HepG2 (cell line): ENCODE results near the gene ZNF222. TPM values are rescaled to one million over a fixed set of nuclear protein-coding genes. Genes with fewer than 3 reads are reported as not detected.
A peak's percentile ranks its signal among the peaks of the same experiment; 100 is the strongest.

Source experiments
- CREM ChIP-seq, 2 experiments: sonication (generic) in 1 of 2; formaldehyde crosslinking in 1 of 2; IDR thresholded peaks; 2 replicates each; pipeline versions ENCODE4 v1.4.0 to v1.6.1; 2016 to 2020; ENCODE audit warnings: antibody characterized with exemption in 1 of 2, mild to moderate bottlenecking in 1 of 2, missing genetic modification reagents in 1 of 2
- EP300 ChIP-seq, 3 experiments: sonication (generic) in 1 of 3; formaldehyde crosslinking in 1 of 3; IDR thresholded peaks; 2 replicates each; pipeline versions ENCODE4 v1.5.1 to v1.6.1; 2011 to 2020; ENCODE audit warnings: low read depth in 2 of 3, low read length in 2 of 3, borderline replicate concordance in 1 of 3, improper control_type of control experiment in 1 of 3, mild to moderate bottlenecking in 1 of 3, missing genetic modification reagents in 1 of 3, moderate library complexity in 1 of 3
- GABPA ChIP-seq, 2 experiments: IDR thresholded peaks; 2 replicates each; pipeline ENCODE4 v1.6.1; 2011 to 2016; ENCODE audit warnings: low read depth in 2 of 2, low read length in 1 of 2, missing biosample characterization in 1 of 2, missing genetic modification characterization in 1 of 2
- HMGA1 ChIP-seq: sonication (generic); formaldehyde crosslinking; conservative IDR thresholded peaks from 2 replicates; pipeline ENCODE4 v1.4.0; 2020; ENCODE audit warnings: missing genetic modification reagents
- HOXA3 ChIP-seq: sonication (generic); formaldehyde crosslinking; IDR thresholded peaks from 2 replicates; pipeline ENCODE4 v1.5.0; 2020; ENCODE audit warnings: missing genetic modification reagents
- KLF16 ChIP-seq, 2 experiments: sonication (generic) in 1 of 2; formaldehyde crosslinking in 1 of 2; IDR thresholded peaks; 2 replicates each; pipeline versions ENCODE4 v1.6.1 to v1.8.0; 2016 to 2023; ENCODE audit warnings: missing genetic modification reagents in 2 of 2, missing compliant biosample characterization in 1 of 2
- NKX3-1 ChIP-seq: sonication (generic); formaldehyde crosslinking; IDR thresholded peaks from 2 replicates; pipeline ENCODE4 v1.5.0; 2020; ENCODE audit warnings: missing genetic modification reagents
- PATZ1 ChIP-seq: sonication (generic); formaldehyde crosslinking; IDR thresholded peaks from 2 replicates; pipeline ENCODE4 v1.4.0; 2020; ENCODE audit warnings: missing genetic modification reagents
- PHF8 ChIP-seq: sonication (generic); formaldehyde crosslinking; IDR thresholded peaks from 2 replicates; pipeline ENCODE4 v1.5.0; 2020; ENCODE audit warnings: missing genetic modification reagents
- RFXANK ChIP-seq: IDR thresholded peaks from 2 replicates; pipeline ENCODE4 v1.6.1; 2016
- SKI ChIP-seq: fragments of 450-650 bp; IDR thresholded peaks from one replicate; pipeline ENCODE4 v1.6.1; 2018; ENCODE audit warnings: mild to moderate bottlenecking; ENCODE audit not compliant: partially characterized antibody
- SOX5 ChIP-seq: IDR thresholded peaks from 2 replicates; pipeline ENCODE4 v1.6.1; 2016; ENCODE audit warnings: borderline replicate concordance
- THAP11 ChIP-seq: IDR thresholded peaks from 2 replicates; pipeline ENCODE4 v1.6.1; 2016; ENCODE audit warnings: missing biosample characterization, missing genetic modification reagents
- TOE1 ChIP-seq: sonication (generic); formaldehyde crosslinking; IDR thresholded peaks from 2 replicates; pipeline ENCODE4 v1.4.0; 2020; ENCODE audit warnings: mild to moderate bottlenecking, missing genetic modification reagents
- ZFP82 ChIP-seq: sonication (generic); formaldehyde crosslinking; IDR thresholded peaks from 2 replicates; pipeline ENCODE4 v1.5.1; 2020; ENCODE audit warnings: mild to moderate bottlenecking, missing genetic modification reagents, borderline replicate concordance
- ZMYM4 ChIP-seq: sonication (generic); formaldehyde crosslinking; IDR thresholded peaks from 2 replicates; pipeline ENCODE4 v1.8.1; 2023; ENCODE audit warnings: mild to moderate bottlenecking, missing genetic modification reagents
- ZNF770 ChIP-seq: sonication (generic); formaldehyde crosslinking; IDR thresholded peaks from 2 replicates; pipeline ENCODE4 v1.5.0; 2020; ENCODE audit warnings: mild to moderate bottlenecking, missing genetic modification reagents
- ZNF780A ChIP-seq: sonication (generic); formaldehyde crosslinking; IDR thresholded peaks from 2 replicates; pipeline ENCODE4 v1.8.0; 2022; ENCODE audit warnings: mild to moderate bottlenecking, missing genetic modification reagents, moderate library complexity
- ZNF883 ChIP-seq: sonication (generic); formaldehyde crosslinking; IDR thresholded peaks from 2 replicates; pipeline ENCODE4 v1.5.1; 2020; ENCODE audit warnings: mild to moderate bottlenecking, missing genetic modification reagents; ENCODE audit errors: not compliant biosample characterization
- polyA plus RNA-seq, 8 experiments: library from polyadenylated mRNA; depleted of rRNA in 3 of 8; stranded (reverse) in 7 of 8; unstranded in 1 of 8; fragments of >200 nt; fragmentation: Illumina TruSeq in 4 of 8; extraction: Trizol in 4 of 8; gene quantifications; 2 replicates each; pipeline versions ENCODE4 v1.2.1 to v1.2.3, GENCODE V29; 2011 to 2016; ENCODE audit warnings: low read depth in 4 of 8, missing spikeins in 1 of 8, mixed read lengths in 1 of 8; ENCODE audit not compliant: insufficient read depth in 1 of 8
- total RNA-seq, 5 experiments: library from RNA; depleted of rRNA; stranded (reverse); fragments of >200 nt; fragmentation: Illumina TruSeq; extraction: Trizol; gene quantifications; 2 replicates each; pipeline ENCODE4 v1.2.3, GENCODE V29; 2016; ENCODE audit warnings: low read depth in 1 of 5
- TF ChIP-seq, protein P1 (sequence below): sonication (generic); formaldehyde crosslinking; conservative IDR thresholded peaks from 2 replicates; pipeline ENCODE4 v1.4.0; 2020; ENCODE audit warnings: mild to moderate bottlenecking, missing genetic modification reagents, moderate library complexity

ZNF222 gene
- total and polyA plus RNA-seq, 2 of the 13 experiments (the other 11 are each of a cell fraction or from before 2014, with no cell fraction given) = 2.2 to 6.2 TPM

DNA sequence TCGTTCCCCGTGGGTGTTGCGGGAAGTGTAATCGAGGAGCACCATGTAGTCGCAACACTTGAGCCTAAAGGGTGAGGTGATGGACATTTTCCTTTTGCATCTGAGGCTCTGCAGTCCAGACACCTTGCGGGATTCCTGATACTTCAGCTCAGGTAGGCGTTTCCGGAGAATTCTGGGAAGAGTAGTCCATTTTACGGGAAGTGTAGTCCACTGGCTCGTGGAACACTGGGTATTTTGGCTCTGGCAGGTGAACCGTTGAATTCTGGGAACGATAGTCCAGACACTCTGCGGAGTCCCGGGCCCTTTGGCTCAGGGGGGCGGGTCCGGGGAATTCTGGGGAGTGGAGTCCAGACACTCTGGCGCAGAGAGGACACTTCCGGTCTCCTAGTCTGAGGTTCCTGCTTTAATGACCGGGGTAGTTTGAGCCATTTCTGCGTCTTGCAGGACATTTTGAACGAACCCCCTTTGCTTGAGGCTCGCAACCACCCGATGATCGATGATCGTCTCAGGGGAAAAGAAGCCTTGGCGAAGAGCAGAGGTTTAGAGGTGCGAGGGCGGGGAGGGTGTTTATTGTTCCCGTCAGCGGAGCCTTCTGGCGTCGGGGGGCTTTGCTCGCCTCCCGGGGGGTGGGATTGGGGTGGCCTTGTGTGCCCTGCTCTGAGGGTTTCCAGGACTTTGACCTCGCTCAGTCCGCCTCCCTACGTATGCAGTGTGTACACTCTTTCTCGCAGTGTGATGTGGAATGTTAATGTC lies 26.6 kb downstream of the ZNF222 start, which contains the start of gene ZNF223 (continued):
- TF ChIP-seq HMGA1 (CRISPR knock-in tag) (no peak), ZFP82 (CRISPR knock-in tag) (no peak), GABPA (IDR thresholded peaks at IDR 0.05; ENCODE audit: low read depth, low read length) (peak; percentile 75), GABPA (CRISPR knock-in tag; IDR thresholded peaks at IDR 0.05; ENCODE audit: low read depth) (peak; percentile 96), RFXANK (CRISPR knock-in tag) (no peak), HOXA3 (CRISPR knock-in tag) (peak; percentile 69), THAP11 (CRISPR knock-in tag) (peak; percentile 98), SOX5 (CRISPR knock-in tag) (peak; percentile 5; the same call in 1 of the 2 replicates), TOE1 (no peak), PATZ1 (CRISPR knock-in tag) (peak; percentile 41; the same call in 1 of the 2 replicates), ZNF770 (peak; percentile 54; the same call in 1 of the 2 replicates), ZNF883 (no peak), EP300 (IDR thresholded peaks at IDR 0.05; ENCODE audit: low read depth in 2 of 2, low read length in 2 of 2) (peak in 1 of 2 experiments; percentile 30; a peak in 1 of 4 replicates), EP300 (CRISPR knock-in tag; IDR thresholded peaks at IDR 0.05; ENCODE audit: borderline replicate concordance) (no peak), PHF8 (peak; percentile 79), NKX3-1 (no peak), ZNF780A (CRISPR knock-in tag) (0 out of 2 replicates have a peak, but pooled peaks have one; percentile 44), SKI (peak; percentile 62), KLF16 (CRISPR knock-in tag; IDR thresholded peaks at IDR 0.05) (peak in 1 of 2 experiments; percentile 82; a peak in 1 of 4 replicates), CREM (IDR thresholded peaks at IDR 0.05) (peak; percentile 100), CREM (CRISPR knock-in tag; IDR thresholded peaks at IDR 0.05) (no peak), ZMYM4 (CRISPR knock-in tag) (peak; percentile 41; the same call in 1 of the 2 replicates)
- TF ChIP-seq, protein P1, sequence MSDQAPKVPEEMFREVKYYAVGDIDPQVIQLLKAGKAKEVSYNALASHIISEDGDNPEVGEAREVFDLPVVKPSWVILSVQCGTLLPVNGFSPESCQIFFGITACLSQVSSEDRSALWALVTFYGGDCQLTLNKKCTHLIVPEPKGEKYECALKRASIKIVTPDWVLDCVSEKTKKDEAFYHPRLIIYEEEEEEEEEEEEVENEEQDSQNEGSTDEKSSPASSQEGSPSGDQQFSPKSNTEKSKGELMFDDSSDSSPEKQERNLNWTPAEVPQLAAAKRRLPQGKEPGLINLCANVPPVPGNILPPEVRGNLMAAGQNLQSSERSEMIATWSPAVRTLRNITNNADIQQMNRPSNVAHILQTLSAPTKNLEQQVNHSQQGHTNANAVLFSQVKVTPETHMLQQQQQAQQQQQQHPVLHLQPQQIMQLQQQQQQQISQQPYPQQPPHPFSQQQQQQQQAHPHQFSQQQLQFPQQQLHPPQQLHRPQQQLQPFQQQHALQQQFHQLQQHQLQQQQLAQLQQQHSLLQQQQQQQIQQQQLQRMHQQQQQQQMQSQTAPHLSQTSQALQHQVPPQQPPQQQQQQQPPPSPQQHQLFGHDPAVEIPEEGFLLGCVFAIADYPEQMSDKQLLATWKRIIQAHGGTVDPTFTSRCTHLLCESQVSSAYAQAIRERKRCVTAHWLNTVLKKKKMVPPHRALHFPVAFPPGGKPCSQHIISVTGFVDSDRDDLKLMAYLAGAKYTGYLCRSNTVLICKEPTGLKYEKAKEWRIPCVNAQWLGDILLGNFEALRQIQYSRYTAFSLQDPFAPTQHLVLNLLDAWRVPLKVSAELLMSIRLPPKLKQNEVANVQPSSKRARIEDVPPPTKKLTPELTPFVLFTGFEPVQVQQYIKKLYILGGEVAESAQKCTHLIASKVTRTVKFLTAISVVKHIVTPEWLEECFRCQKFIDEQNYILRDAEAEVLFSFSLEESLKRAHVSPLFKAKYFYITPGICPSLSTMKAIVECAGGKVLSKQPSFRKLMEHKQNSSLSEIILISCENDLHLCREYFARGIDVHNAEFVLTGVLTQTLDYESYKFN (CRISPR knock-in tag) = peak; percentile 50; the same call in 1 of the 2 replicates
